ENCODE data around the gene ARNT2.

Gene ARNT2

DNA sequence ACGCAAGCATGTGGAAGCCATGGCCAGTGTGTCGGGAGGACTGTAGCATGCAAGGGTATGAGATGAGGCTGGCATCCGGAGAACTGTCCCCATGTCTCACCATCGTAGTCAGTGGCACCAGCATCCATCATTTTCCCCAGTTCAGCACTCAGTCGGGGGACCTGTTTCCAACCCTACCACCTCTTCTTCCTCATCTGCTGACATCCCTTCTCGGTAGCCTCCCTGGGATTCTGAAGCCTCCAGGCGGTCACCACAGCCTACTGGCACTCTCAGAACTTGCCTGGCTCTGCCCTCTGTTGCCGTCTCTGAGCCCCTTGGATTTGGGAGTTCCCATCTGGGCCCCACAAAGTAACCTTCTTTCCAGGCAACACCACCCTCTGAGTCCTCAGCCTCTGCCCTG lies 159.9 kb downstream of the ARNT2 start:
- no peak for DNase-seq
- TF ChIP-seq POLR2A (IDR thresholded peaks at IDR 0.05; ENCODE audit: low read length), result no peak
- no peak for TF ChIP-seq GATA1 (IDR thresholded peaks at IDR 0.05; ENCODE audit: low read depth, low read length)

DNA sequence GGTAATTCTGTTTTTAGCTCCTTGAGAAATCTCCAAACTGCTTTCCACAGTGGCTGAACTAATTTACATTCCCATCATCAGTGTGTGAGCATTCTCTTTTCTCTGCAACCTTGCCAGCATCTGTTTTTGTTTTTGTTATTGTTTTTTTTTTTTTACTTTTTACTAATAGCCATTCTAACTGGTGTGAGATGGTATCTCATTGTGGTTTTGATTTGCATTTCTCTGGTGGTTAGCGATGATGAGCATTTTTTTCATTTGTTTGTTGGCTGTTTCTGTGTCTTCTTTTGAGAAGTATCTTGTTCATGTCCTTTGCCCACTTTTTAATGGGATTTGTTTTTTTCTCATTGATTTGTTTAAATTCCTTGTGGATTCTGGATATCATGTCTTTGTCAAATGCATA lies 161.2 kb downstream of the ARNT2 start:
- TF ChIP-seq GATA1 (IDR thresholded peaks at IDR 0.05; ENCODE audit: low read depth, low read length) (no peak), POLR2A (IDR thresholded peaks at IDR 0.05; ENCODE audit: low read length) (no peak)
- DNase-seq, result no peak

DNA sequence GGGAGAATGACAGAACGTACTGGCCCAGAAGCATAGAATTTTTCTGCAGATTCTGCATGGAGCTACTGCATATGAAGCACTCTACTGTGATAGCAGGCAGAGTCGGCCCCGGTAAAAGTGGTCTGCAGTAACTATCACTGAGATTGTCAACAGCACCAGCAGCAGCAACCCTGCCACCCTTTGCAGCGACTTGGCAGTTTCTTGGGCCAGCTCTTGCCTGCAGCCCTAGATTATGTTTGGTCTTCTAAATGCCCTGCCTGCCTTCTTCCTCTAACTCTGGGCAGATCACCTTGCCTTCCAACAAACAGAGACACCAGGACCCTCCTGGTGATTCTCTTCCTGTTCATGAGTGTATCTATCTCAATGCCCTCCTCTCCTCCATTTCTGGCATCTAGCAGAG lies 161.8 kb downstream of the ARNT2 start:
- no peak for DNase-seq
- TF ChIP-seq GATA1 (IDR thresholded peaks at IDR 0.05; ENCODE audit: low read depth, low read length), result no peak
- no peak for TF ChIP-seq POLR2A (IDR thresholded peaks at IDR 0.05; ENCODE audit: low read length)

DNA sequence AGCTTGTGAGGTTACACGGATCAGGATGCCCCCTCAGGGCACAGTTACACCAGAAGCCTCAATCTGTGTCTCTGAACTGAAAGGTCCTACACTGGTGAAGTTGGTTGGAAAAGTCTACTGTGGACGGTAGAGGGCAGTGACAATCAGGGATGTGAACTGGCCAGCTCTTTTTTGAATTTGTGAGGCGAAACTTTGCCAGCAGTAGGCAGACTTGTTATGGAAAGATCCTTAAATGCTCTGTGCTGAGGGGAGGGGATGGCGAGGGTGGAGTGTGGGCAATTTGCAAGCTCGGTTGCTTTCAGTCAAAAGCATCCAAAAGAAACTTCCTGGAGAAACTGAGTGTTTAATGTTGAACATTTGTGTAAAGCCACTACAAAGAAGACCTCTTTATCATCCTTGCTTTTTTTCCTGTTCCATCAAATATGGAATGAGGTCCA lies 163.6 kb downstream of the ARNT2 start:
- TF ChIP-seq POLR2A (IDR thresholded peaks at IDR 0.05; ENCODE audit: low read length) (no peak), GATA1 (IDR thresholded peaks at IDR 0.05; ENCODE audit: low read depth, low read length) (no peak)
- peak; percentile 21 to 39 for DNase-seq

DNA sequence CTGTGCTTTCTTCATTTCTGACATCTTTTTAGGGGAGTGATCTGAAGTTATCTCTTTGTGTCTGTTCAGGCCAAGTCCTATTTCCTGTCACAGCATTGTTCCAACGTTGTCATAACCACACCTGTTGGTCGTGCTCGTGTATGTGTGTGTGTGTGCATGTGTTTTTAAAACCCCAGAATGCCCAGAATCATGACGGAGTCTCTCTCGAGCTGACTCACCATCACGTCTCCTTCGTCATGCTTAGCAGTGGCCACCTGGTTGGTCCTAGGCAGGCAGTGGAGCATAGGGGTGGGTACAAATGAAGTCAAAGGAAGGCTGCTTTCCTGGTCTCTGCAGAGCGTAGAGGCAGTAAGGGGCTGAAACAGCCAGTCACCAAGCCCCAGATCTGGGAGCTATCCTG lies 164.1 kb downstream of the ARNT2 start:
- no peak for TF ChIP-seq GATA1 (IDR thresholded peaks at IDR 0.05; ENCODE audit: low read depth, low read length)
- TF ChIP-seq POLR2A (IDR thresholded peaks at IDR 0.05; ENCODE audit: low read length), result no peak
- DNase-seq, result no peak

DNA sequence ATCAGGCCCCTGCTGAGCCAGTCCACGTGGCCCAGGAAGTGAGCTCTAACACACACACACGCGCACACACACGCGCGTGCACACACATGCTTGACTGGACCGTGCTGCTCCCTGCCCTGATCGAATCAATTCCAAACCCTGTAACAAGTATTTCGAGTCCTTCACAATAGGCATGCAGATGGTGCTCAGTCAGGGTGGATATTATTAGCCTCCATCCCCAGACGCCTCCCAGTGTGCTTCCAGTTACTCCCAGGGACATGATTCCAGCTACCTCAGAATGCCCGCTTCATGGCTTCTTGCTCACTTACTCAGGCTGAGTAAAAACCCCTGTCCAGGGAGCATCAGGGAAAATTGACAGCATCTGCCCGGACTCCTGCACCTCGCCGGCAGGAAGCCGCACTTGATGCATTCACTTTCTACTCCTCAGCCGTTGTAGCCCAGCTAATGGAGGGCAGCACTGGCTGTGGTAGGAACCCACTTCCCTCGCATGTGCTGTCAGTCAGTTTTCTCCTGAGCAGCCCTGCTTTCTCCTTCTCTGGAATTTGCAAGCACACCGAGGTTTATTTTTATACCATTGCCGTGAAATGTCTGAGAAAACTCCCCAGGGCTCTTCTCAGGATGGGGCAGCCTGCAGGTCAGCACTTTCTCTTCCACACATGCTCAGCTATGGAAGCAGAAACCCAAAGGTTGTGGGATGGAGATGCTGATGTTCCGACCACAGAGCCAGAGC lies 164.9 kb downstream of the ARNT2 start:
- no peak for DNase-seq
- TF ChIP-seq GATA1 (IDR thresholded peaks at IDR 0.05; ENCODE audit: low read depth, low read length), result no peak
- TF ChIP-seq POLR2A (IDR thresholded peaks at IDR 0.05; ENCODE audit: low read length), result no peak

DNA sequence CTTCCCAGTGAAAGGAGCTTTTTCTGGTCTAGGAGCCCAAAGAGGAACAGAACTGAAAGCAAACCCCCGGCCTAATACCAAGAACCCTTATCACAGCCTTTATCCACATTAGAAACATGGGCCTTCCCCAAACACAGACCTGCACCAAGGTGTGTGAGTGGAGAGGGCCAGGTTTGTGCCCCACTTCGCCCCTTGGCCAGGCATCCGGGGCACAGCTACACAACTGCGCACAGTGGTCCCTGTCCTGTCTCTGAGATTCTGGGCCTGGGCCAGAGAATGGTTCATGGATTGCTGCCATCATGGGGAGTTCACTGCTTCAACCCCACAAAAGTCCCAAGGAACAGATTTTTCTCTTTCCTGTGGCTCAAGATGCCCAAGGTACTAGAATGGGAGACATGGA lies 165.5 kb downstream of the ARNT2 start:
- TF ChIP-seq POLR2A (IDR thresholded peaks at IDR 0.05; ENCODE audit: low read length) (no peak), GATA1 (IDR thresholded peaks at IDR 0.05; ENCODE audit: low read depth, low read length) (no peak)
- DNase-seq, result no peak

DNA sequence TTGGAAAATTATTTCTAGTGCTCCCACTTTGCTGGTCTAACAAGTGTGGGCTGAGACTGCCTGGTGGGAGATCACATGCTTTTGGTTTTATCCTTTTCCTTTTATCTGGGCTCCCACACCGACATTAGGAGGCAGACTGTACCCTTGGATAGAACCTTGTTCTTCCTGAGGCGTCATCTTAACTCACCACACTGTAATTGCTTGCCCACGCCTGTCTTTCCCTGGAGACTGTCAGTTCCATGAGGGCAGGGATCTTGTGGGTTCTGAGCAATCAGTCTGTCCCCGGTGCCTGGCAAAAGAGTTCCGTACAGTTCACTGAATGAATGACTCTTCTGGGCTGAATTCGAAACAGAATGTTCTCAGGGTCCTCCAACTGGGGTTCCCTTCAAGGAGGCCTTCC lies 166.4 kb downstream of the ARNT2 start:
- TF ChIP-seq GATA1 (IDR thresholded peaks at IDR 0.05; ENCODE audit: low read depth, low read length) (no peak), POLR2A (IDR thresholded peaks at IDR 0.05; ENCODE audit: low read length) (no peak)
- no peak for DNase-seq

DNA sequence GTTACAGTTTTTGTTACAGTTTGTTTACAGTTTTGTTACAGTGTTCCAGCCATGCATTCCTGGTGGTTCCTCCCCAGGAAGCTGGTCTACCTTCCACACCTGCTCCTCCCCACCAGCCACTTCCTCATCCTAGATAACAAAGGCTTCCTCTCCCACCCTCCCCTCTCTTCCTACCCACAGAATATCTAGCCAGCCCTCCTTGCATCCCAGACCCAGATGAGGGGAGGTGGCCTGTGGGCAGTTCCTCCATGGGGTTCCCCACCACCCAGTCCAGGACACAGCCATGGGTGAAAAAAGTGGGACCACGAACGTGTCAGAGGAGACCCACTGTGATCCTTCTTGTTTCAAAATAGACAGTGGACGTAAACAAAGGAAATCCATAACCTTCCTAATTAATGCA lies 168.2 kb downstream of the ARNT2 start:
- DNase-seq, result no peak
- TF ChIP-seq GATA1 (IDR thresholded peaks at IDR 0.05; ENCODE audit: low read depth, low read length) (no peak), POLR2A (IDR thresholded peaks at IDR 0.05; ENCODE audit: low read length) (no peak)

DNA sequence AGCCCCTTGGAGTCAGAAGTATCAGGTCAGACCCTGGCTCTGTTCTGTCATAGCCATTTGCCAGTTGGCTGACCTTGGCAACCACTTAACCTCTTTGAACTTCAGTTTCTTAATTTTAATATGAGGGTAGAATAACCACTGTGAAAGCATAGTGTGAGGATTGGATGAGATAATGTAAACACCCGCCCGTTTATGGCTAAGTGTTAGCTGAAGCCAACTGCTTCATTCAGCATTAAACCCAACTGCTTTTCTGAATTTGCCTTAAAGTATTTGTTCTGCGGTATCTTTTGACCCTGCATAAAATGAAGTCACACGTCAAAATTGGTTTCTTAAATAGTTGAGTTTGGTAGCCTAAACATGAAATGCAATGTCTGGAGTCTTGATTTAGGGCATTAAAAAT lies 169.4 kb downstream of the ARNT2 start:
- TF ChIP-seq GATA1 (IDR thresholded peaks at IDR 0.05; ENCODE audit: low read depth, low read length) (no peak), POLR2A (IDR thresholded peaks at IDR 0.05; ENCODE audit: low read length) (no peak)
- DNase-seq, result no peak

DNA sequence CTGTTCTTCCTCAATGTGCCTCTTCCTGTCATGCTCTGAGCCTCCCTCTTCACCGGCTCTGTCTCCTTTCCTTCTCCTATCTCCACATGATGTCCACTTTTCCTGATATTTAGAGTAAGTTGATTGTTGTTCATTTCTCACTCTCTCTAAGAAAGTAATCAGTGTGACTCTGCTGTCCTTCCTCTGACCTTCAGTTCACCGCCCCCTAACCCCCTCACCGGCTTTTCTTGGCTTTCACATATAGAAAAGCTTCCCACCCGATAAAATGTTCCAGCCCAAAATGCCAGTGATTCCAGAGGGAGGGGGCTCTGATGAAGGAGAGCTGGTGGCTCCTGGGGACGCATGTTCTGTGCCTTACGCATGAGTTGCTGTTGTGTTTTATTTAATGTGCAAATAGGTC lies 170.4 kb downstream of the ARNT2 start:
- DNase-seq, result no peak
- TF ChIP-seq GATA1 (IDR thresholded peaks at IDR 0.05; ENCODE audit: low read depth, low read length), result no peak
- TF ChIP-seq POLR2A (IDR thresholded peaks at IDR 0.05; ENCODE audit: low read length), result no peak

DNA sequence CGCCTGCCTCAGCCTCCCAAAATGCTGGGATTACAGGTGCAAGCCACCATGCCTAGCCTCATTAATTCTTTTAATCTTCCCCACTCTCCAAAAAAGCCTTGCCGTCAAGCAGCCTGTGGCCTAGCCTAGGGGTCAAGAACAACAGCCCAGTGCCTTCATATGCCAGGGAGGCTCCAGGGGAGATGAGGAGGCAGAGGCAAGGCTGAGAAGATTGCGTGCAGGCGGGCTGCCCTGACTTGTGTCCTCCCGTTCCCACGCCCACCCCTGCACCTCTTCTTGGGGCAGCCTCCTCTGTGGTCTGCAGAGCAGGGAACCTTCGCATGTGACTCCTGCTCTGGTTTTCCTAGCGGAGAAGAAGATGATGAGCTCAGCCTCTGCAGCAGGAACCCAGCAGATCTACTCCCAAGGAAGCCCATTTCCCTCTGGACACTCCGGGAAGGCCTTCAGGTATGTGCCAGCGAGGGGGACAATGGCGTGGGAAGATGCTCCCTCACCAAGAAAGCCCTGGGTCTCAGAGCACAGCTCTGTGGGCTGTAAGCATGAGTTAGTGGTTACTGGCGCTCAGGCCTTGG lies 172.4 kb downstream of the ARNT2 start:
- DNase-seq, result no peak
- TF ChIP-seq POLR2A (IDR thresholded peaks at IDR 0.05; ENCODE audit: low read length) (no peak), GATA1 (IDR thresholded peaks at IDR 0.05; ENCODE audit: low read depth, low read length) (no peak)

DNA sequence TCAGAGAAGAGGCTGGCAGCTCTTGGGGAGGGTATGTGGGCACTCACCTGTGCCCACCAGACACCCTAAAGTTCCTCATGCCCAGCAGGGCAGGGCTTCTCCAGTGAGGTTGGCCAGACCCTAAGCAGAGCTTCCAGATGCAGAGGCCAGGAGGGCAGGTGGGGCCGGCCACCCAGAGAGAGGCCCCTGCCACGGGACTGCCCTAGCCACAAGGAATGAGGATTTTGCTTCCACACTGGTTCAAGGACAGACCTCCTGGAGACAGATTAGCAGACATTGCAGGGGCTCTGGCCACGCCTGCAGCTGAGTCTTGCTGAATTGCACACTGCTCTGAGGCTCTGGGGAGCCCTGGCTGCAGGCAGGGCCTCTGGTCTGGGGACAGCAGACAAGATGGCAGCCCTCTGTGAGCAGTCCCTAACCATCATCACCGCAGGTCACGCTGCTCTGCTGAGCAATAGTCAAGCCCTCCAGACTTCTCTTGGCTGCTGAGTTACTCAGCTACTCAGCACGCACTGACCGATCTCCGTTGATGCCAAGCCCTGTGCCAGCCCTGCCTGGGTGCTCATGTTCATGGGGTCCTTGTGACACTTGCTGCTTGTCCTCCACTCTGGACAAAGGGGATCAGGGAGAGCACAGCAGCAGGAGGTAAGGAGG lies 173.5 kb downstream of the ARNT2 start:
- TF ChIP-seq GATA1 (IDR thresholded peaks at IDR 0.05; ENCODE audit: low read depth, low read length) (no peak), POLR2A (IDR thresholded peaks at IDR 0.05; ENCODE audit: low read length) (no peak)
- no peak for DNase-seq

DNA sequence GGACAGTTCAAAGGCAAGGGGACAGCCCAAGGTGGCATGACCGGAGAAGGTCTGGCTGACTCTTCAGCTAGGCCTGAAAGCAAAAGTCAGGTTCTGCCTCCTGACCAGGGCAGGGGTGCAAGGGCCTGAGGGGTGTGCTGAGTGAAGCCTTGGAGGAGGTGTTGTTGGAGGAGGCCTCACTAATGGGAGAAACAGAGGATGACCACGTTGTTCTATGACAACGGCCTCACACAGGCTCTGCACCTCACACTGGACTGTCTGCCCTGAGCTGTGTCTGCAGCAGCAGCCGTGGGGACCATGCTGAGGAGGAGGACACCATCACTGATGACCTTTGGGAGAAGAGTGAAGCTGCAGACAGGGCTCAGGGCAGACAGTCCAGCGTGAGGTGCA lies 174.0 kb downstream of the ARNT2 start:
- no peak for DNase-seq
- TF ChIP-seq GATA1 (IDR thresholded peaks at IDR 0.05; ENCODE audit: low read depth, low read length) (no peak), POLR2A (IDR thresholded peaks at IDR 0.05; ENCODE audit: low read length) (no peak)

DNA sequence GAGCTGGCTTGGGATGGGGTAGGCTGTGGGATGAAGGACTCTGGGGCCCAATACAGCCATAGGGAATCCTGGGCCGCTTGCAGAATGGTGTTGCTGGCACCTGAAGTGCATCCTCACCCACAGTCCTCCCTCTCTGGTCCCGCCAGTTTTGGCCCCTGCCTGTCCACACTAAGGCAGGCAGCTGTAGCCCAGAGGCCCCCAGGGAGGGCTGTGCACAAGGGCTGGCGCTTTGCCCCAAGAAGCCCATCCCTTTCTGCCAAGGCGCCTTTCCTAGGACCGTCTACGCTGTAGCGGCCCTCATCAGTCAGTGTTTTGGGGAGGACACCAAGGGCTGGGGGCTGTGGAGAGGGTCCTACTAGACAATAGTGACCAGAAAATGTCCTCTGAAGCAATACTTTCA lies 174.7 kb downstream of the ARNT2 start:
- no peak for DNase-seq
- no peak for TF ChIP-seq GATA1 (IDR thresholded peaks at IDR 0.05; ENCODE audit: low read depth, low read length)
- no peak for TF ChIP-seq POLR2A (IDR thresholded peaks at IDR 0.05; ENCODE audit: low read length)
